ENCODE data around the gene SLC2A4RG.

Gene SLC2A4RG, protein sequence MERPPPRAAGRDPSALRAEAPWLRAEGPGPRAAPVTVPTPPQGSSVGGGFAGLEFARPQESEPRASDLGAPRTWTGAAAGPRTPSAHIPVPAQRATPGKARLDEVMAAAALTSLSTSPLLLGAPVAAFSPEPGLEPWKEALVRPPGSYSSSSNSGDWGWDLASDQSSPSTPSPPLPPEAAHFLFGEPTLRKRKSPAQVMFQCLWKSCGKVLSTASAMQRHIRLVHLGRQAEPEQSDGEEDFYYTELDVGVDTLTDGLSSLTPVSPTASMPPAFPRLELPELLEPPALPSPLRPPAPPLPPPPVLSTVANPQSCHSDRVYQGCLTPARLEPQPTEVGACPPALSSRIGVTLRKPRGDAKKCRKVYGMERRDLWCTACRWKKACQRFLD

DNA sequence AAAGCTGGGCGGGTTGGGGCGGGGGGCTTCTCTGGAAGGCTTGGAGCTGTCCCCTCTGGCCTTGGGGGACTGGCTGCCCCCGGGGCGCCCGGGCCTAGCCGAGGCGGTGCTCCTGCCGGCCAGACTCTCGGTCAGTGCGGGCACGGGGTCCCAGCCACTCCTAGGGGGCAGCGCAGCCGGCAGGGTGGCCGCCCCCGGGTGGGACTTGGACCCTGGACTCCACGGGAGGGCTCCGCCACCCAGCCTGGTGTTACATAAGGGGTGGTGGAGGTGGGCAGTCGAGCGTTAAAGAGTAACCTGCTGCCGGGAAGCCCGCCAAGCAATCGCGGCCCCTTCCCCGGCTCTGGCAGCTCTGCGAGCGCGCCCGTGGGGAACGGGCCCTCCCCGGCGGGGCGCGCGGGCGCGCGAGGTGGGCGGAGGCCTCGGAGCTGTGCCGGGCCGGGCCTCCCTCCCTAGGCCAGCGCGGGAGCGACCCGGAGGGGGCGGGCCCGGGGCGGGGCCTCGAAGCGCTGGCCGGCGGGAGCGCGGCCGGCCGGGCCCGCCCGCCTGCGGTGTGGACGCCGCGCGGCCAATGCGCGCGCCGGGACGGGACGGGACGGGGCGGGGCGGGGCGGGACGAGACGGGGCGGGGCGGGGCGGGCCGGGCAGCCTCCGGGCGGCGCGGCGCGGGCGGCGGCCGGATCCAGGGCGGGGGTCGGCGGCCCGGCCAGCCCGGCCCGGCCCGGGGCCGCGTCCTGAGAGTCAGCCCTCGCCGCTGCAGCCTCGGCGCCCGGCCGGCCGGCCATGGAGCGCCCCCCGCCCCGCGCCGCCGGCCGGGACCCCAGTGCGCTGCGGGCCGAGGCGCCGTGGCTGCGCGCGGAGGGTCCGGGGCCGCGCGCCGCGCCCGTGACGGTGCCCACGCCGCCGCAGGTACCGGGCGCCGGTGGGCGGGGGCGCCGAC is at the start of gene SLC2A4RG:
SLC2A4RG (plus strand) TSS at position 647 of the 940 bp plus-strand sequence; CDS start at position 784, 137 bp downstream.
- no peak for DNase-seq

DNA sequence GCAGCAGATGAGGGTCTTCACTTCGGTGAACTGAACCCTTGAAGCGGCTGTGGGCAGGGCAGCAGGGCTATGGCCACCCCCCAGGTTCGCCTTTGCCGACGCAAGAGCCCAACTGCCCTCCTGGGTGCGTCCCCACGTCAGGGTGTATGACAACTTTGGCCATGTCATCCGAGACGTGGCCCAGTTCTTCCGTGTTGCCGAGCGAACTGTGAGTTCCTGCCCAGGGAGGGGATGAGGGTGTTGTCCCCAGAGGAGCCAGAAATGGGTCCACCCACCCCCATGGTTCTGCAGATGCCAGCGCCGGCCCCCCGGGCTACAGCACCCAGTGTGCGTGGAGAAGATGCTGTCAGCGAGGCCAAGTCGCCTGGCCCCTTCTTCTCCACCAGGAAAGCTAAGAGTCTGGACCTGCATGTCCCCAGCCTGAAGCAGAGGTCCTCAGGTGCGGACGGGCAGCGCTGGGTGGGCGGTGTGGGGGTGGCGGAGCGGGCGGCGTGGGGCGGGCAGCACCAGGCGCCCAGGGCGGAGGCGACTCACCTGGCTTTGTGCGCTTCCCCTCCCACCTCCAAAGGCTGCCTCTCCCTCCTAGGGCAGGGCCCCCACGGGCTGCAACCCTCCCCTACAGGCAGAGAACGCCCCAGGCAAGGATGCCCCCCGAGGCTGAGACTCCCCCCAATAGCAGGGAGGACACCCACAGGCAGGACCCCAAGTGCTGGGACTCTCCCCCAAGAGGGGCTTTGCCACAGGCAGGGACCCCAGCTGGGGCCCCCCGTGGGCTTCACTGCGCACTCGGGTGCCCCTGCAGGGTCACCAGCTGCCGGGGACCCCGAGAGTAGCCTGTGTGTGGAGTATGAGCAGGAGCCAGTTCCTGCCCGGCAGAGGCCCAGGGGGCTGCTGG is 49.3 kb upstream of the SLC2A4RG start:
- DNase-seq, result no peak

DNA sequence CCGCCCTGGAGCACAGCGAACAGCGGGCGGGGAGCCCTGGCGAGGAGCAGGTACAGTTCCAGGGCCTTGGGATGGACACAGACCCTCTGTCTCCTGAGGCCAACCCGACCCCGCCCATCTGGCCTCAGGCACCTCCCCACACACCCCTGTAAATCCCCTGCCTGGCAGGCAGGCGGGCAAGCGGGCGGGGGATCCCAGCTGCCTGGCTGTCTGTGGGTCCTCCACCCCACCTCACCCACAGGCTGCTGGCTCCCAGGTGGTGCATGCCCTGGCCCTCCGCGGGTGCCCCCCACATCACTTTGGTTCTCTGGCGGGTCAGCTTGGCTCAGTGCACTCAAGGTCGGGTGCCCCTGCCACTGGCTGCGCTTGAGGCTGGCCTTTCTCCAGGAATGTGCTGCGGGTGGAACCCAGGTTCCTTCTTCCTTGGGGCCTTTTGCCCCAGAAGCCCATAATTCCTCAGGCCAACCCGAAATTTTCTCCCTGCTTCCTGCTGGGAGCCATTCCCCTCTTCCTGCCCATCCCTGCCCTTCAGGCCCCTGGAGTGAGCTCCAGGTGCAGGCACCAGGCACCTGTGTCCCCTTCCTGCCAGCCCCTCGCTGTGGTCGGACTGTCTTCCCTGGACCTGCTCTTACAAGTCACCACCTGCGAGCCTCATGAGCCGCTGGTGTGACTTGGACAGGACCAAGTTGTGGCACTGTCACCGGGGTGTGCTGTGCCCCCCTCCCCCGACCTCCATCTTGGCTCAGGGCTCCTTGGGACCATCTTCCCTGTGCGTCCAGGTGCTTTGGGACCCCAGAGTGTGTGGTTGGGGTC is 48.5 kb upstream of the SLC2A4RG start:
- no peak for DNase-seq

DNA sequence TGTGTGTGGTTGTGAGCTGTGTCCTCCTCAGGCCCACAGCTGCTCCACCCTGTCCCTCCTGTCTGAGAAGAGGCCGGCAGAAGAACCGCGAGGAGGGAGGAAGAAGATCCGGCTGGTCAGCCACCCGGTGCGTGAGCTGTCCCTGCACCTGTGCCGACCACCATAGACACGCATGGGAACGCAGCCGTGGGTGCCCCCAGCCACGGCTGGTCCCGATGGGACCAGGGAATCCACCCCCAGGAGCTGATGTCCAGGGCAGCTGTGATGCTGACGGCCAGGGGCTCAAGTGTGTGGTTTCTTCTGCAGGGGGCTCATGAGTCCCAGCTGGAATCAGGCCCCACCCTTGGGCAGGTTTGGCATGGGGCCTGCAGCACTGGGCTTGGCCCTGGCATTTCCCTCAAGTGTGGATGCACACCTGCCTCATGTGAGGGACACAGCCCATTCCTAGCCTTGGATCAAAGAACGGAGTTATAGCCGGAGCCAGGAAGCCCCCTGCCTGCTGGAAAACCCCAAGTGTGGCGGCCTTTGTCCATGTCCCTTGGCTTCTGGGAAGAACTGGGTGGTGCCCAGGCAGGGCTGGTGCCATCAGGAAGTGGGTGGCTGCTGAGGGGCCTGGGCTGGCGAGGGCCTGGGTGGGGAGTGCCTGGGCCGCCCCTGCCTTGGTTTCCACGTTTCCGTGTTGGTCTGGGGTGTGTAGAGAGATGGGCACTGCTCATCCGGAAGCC is 47.7 kb upstream of the SLC2A4RG start:
- no peak for DNase-seq

DNA sequence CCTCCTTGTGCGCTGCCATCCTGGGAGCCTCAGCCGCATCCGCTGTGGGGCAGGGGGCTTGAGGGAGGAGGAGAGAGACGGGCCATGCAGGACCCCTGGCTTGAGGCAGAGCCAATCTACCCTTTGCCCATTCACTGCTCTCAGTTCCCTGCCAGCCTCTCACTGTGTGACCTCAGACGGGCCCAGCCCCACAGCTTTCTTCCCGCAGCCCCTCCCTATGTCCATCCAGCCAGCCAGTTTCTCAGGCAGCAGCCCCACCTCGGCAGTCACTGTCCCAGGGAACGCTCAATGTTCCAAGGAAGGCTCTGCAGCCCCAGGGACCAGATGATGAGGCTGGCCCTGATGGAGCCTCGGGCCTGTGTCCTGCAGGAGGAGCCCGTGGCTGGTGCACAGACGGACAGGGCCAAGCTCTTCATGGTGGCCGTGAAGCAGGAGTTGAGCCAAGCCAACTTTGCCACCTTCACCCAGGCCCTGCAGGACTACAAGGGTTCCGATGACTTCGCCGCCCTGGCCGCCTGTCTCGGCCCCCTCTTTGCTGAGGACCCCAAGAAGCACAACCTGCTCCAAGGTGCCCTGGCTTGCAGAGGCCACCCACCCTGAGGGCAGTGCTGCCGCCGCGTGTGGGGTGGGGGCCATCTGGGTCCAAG is 47.0 kb upstream of the SLC2A4RG start:
- DNase-seq, result no peak

DNA sequence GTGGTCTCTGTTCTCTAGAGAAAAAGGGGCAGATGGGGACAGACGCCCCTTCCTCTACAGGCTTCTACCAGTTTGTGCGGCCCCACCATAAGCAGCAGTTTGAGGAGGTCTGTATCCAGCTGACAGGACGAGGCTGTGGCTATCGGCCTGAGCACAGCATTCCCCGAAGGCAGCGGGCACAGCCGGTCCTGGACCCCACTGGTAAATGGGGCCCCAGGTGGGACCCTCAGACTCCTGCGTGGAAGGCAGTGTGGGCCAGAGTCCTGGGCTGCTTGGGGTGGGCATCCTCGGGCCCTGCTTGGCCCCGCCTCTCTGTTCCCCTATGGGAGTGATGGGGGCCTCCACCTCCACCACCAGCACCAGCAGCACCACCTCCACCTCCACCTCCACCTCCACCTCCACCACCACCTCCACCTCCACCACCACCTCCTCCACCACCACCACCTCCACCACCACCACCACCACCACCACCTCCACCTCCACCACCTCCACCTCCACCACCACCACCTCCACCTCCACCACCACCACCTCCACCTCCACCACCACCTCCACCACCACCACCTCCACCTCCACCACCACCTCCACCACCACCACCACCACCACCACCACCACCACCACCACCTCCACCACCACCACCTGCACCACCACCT is 46.4 kb upstream of the SLC2A4RG start:
- no peak for DNase-seq

DNA sequence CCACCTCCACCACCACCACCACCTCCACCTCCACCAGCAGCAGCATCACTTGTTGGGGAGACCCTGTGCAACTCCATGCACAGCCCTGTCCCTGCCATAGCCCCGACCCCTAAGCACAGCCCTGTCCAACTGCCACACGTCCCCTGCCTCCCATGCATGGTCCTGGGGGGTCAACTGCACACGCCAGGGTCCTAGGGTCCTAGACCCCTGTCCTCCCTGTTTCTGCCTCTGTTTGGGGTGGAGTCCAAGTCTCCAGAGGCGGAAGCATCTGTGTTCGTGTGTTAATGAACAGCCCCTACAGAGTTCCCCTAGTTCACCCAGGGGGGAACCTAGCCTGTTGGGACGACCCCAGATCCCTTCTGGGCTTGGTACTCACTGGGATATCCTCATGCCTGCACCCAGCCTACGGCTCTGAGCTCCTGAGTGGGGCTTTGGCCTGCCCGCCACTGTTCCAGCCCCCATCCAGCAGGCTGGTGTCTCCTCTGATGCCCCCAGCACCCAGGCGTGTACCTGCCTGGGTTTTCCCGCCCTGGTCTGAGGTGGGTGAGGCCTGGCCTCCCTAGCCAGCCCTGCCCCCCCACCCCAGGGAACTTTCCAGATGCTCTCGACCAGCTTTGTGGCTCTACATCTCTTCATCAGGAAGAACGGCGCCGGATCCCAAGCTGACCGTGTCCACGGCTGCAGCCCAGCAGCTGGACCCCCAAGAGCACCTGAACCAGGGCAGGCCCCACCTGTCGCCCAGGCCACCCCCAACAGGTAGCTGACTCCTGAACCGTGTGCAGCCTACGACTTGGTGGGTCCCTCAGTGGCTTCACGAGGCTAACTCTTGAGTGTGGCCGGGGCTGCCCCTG is 45.6 kb upstream of the SLC2A4RG start:
- no peak for DNase-seq

DNA sequence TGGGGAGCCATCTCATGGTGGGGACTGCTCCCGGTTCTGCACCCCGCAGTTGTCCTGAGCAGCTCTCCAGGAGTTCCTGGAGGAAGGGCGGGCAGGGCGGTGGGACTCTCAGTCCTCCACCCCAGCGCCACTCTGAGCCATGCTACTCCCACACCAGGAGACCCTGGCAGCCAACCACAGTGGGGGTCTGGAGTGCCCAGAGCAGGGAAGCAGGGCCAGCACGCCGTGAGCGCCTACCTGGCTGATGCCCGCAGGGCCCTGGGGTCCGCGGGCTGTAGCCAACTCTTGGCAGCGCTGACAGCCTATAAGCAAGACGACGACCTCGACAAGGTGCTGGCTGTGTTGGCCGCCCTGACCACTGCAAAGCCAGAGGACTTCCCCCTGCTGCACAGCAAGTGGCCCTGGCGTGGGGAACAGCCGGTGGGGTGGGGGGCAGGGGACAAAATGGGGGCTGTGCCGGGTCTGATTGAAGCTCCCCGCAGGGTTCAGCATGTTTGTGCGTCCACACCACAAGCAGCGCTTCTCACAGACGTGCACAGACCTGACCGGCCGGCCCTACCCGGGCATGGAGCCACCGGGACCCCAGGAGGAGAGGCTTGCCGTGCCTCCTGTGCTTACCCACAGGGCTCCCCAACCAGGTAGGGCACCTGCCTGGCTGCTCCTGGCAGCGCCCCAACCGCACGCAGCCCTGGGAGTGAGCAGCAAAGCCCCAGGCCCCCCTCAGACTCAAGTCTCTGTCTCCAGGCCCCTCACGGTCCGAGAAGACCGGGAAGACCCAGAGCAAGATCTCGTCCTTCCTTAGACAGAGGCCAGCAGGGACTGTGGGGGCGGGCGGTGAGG is 44.8 kb upstream of the SLC2A4RG start:
- DNase-seq, result no peak

DNA sequence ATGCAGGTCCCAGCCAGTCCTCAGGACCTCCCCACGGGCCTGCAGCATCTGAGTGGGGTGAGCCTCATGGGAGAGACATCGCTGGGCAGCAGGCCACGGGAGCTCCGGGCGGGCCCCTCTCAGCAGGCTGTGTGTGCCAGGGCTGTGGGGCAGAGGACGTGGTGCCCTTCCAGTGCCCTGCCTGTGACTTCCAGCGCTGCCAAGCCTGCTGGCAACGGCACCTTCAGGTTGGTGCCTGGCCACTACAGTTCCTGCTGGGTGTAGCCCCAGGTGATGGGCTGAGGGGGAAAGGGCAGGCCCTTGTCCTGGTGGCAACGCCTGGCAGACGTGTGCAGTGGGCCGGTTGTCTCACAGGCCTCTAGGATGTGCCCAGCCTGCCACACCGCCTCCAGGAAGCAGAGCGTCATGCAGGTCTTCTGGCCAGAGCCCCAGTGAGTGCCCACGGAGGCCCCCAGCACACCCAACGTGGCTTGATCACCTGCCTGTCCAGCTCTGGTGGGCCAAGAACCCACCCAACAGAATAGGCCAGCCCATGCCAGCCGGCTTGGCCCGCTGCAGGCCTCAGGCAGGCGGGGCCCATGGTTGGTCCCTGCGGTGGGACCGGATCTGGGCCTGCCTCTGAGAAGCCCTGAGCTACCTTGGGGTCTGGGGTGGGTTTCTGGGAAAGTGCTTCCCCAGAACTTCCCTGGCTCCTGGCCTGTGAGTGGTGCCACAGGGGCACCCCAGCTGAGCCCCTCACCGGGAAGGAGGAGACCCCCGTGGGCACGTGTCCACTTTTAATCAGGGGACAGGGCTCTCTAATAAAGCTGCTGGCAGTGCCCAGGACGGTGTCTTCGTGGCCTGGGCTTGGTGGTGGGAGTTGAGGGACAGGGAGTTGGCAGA is 43.9 kb upstream of the SLC2A4RG start:
- no peak for DNase-seq

DNA sequence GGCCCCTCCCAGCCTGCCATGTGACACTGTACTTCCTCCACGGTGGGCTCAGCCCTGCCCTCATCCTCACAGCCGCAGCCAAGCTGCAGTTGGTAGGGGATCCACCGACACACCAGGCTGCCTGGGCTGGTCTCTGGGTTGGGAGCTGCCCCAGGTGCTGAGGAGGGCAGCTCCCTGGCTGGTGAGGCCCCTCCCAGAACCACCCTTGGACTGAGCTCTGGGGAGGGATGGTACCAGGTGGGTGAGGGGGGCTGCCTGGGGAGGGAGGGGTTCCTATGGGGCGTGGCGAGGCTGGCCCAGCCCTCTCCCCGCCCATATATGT is 43.3 kb upstream of the SLC2A4RG start:
- no peak for DNase-seq

DNA sequence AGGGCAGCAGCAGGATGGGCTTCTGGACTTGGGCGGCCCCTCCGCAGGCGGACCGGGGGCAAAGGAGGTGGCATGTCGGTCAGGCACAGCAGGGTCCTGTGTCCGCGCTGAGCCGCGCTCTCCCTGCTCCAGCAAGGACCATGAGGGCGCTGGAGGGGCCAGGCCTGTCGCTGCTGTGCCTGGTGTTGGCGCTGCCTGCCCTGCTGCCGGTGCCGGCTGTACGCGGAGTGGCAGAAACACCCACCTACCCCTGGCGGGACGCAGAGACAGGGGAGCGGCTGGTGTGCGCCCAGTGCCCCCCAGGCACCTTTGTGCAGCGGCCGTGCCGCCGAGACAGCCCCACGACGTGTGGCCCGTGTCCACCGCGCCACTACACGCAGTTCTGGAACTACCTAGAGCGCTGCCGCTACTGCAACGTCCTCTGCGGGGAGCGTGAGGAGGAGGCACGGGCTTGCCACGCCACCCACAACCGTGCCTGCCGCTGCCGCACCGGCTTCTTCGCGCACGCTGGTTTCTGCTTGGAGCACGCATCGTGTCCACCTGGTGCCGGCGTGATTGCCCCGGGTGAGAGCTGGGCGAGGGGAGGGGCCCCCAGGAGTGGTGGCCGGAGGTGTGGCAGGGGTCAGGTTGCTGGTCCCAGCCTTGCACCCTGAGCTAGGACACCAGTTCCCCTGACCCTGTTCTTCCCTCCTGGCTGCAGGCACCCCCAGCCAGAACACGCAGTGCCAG is 42.8 kb upstream of the SLC2A4RG start, which contains the start of gene TNFRSF6B:
TNFRSF6B (plus strand) TSS at position 25 of the 729 bp plus-strand sequence; CDS start at position 141, 116 bp downstream.
- DNase-seq, result peak in 1 of 2 experiments; percentile 22

DNA sequence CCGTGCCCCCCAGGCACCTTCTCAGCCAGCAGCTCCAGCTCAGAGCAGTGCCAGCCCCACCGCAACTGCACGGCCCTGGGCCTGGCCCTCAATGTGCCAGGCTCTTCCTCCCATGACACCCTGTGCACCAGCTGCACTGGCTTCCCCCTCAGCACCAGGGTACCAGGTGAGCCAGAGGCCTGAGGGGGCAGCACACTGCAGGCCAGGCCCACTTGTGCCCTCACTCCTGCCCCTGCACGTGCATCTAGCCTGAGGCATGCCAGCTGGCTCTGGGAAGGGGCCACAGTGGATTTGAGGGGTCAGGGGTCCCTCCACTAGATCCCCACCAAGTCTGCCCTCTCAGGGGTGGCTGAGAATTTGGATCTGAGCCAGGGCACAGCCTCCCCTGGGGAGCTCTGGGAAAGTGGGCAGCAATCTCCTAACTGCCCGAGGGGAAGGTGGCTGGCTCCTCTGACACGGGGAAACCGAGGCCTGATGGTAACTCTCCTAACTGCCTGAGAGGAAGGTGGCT is 42.2 kb upstream of the SLC2A4RG start:
- no peak for DNase-seq

DNA sequence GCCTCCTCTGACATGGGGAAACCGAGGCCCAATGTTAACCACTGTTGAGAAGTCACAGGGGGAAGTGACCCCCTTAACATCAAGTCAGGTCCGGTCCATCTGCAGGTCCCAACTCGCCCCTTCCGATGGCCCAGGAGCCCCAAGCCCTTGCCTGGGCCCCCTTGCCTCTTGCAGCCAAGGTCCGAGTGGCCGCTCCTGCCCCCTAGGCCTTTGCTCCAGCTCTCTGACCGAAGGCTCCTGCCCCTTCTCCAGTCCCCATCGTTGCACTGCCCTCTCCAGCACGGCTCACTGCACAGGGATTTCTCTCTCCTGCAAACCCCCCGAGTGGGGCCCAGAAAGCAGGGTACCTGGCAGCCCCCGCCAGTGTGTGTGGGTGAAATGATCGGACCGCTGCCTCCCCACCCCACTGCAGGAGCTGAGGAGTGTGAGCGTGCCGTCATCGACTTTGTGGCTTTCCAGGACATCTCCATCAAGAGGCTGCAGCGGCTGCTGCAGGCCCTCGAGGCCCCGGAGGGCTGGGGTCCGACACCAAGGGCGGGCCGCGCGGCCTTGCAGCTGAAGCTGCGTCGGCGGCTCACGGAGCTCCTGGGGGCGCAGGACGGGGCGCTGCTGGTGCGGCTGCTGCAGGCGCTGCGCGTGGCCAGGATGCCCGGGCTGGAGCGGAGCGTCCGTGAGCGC is 41.6 kb upstream of the SLC2A4RG start:
- no peak for DNase-seq

DNA sequence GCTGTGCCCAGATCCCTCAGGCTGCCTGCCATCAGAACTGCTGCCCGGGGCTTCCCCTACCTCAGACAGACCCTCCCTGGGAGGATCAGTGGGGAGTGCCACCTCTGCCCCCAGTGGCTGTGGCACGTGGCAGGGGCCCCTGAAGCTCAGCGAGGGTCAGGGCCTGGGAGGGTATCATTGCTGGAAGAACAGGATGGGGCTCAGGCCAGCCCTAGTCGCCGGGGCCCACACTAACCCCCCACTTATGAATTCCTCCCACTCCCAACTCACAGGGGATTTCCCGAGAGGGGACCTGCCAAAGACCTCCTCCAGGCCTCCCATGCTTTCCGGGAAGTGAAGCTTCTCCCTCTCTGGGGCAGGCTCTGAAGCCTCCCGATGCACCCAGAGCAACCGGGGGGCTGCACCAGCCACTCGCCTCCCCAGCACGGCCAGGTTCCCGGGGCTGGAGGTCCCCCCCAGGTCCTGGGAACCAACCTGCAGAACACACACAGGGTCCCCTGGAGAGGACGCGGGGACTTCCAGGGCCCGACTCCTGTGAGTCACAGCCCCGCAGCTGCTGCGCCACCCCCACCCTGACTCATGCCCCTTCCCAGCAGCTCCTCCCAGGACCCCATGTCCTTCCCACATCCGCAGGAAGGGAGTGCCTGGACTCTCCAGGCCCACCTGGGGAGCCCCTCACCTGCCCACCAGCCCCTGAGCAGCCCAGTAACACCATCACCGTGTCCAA is 40.7 kb upstream of the SLC2A4RG start:
- peak; percentile 32 to 40 for DNase-seq

Measured in activated CD4-positive, alpha-beta T cell treated with anti-CD3 and anti-CD28 coated beads, Interleukin-2, amount 50 U/mL, for 4 hours (primary cell).